ENCODE data around the gene A1BG.
"Not testable (repeated sequence)": the region's sequence is repeated elsewhere in the genome, so short reads cannot be mapped to it uniquely, and the experiment has no call there.

The A1BG gene

GRCh38 chr19:58325311-58326022, 27.8 kb downstream of the A1BG start:
- H3K27ac ChIP-seq = no peak overlapping the region
- TF ChIP-seq ZFX (IDR thresholded peaks at IDR 0.05) = no peak
- no peak for TF ChIP-seq CTCF (conservative IDR thresholded peaks at IDR 0.05)

GRCh38 chr19:58319241-58319640, 34.1 kb downstream of the A1BG start:
- no peak for TF ChIP-seq ZFX (IDR thresholded peaks at IDR 0.05)
- TF ChIP-seq CTCF (conservative IDR thresholded peaks at IDR 0.05) = no peak
- no peak overlapping the region for H3K27ac ChIP-seq

- TF ChIP-seq ZFX (IDR thresholded peaks at IDR 0.05) = no peak
- no peak for TF ChIP-seq CTCF (conservative IDR thresholded peaks at IDR 0.05)
- H3K27ac ChIP-seq = no peak overlapping the region
These were observed 35.0 kb downstream of the A1BG start for GRCh38 chr19:58318297-58318696.

GRCh38 chr19:58317476-58318072, 35.7 kb downstream of the A1BG start:
- no peak for TF ChIP-seq ZFX (IDR thresholded peaks at IDR 0.05)
- no peak for TF ChIP-seq CTCF (conservative IDR thresholded peaks at IDR 0.05)
- H3K27ac ChIP-seq = no peak overlapping the region

- TF ChIP-seq ZFX (IDR thresholded peaks at IDR 0.05) = no peak
- no peak for TF ChIP-seq CTCF (conservative IDR thresholded peaks at IDR 0.05)
- no peak overlapping the region for H3K27ac ChIP-seq
These were observed 37.7 kb downstream of the A1BG start for GRCh38 chr19:58315580-58315979.

GRCh38 chr19:58311345-58311865, 41.9 kb downstream of the A1BG start:
- no peak for TF ChIP-seq ZFX (IDR thresholded peaks at IDR 0.05)
- no peak for TF ChIP-seq CTCF (conservative IDR thresholded peaks at IDR 0.05)
- no peak overlapping the region for H3K27ac ChIP-seq

GRCh38 chr19:58310685-58311084, 42.6 kb downstream of the A1BG start:
- not testable (repeated sequence) for H3K27ac ChIP-seq
